RWPE1 (cell line): ENCODE data around the gene FAM174B.
A peak's percentile ranks its signal among the peaks of the same experiment; 100 is the strongest.

Experiments
- CTCF ChIA-PET: fragments of 350-600 bp; sonication (Branson Sonifier 250); formaldehyde crosslinking; extraction: SDS; loops from one replicate; lab custom pipeline; 2021; lab: Yijun Ruan, JAX
- POLR2A ChIA-PET: fragments of 400-600 bp; formaldehyde crosslinking; extraction: SDS; loops from one replicate; lab custom pipeline; 2020; ENCODE audit warnings: antibody characterized with exemption; ENCODE audit not compliant: low non-redundant PET; lab: Yijun Ruan, JAX
- DNase-seq: peaks from one replicate; pipeline ENCODE4 v3.0.0; 2012; ENCODE audit warnings: low spot score
- H3K27ac ChIP-seq: fragments of 450-650 bp; 2 replicates; pipeline ENCODE4 v1.5.1; 2017
- TF ChIP-seq, protein P1 (sequence below): fragments of 450-650 bp; conservative IDR thresholded peaks from 2 replicates; pipeline ENCODE4 v1.5.1; 2017; ENCODE audit warnings: low read depth, mild to moderate bottlenecking

The FAM174B gene

DNA sequence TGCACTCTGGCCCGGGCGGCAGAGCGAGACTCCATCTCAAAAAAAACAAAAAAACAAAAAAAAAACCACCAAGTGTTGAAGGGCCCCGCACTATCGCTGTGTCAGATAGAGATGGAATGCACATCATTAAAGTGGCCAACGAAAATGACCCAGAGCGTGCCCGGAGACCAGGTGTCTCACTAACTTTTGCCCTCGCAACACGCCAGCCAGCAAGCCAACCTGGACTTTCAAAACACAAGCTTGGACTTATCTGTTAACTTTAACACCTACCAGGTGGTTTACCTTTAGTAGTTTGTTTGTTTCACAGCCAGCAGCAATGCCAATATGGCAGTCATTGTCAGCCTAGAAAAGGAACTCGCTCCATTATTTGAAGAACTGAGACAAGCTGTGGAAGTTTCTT lies 28.6 kb downstream of the FAM174B start:
- no peak overlapping the region for H3K27ac ChIP-seq
- CTCF ChIA-PET: interaction anchor here (0.5 kb wide), 1 partner anchor 52 kb away, joined by 3 read pairs; no protein-coding TSS in a partner anchor
- DNase-seq: no peak
- POLR2A ChIA-PET: no interaction called here
- TF ChIP-seq, protein P1, sequence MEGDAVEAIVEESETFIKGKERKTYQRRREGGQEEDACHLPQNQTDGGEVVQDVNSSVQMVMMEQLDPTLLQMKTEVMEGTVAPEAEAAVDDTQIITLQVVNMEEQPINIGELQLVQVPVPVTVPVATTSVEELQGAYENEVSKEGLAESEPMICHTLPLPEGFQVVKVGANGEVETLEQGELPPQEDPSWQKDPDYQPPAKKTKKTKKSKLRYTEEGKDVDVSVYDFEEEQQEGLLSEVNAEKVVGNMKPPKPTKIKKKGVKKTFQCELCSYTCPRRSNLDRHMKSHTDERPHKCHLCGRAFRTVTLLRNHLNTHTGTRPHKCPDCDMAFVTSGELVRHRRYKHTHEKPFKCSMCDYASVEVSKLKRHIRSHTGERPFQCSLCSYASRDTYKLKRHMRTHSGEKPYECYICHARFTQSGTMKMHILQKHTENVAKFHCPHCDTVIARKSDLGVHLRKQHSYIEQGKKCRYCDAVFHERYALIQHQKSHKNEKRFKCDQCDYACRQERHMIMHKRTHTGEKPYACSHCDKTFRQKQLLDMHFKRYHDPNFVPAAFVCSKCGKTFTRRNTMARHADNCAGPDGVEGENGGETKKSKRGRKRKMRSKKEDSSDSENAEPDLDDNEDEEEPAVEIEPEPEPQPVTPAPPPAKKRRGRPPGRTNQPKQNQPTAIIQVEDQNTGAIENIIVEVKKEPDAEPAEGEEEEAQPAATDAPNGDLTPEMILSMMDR: no peak

DNA sequence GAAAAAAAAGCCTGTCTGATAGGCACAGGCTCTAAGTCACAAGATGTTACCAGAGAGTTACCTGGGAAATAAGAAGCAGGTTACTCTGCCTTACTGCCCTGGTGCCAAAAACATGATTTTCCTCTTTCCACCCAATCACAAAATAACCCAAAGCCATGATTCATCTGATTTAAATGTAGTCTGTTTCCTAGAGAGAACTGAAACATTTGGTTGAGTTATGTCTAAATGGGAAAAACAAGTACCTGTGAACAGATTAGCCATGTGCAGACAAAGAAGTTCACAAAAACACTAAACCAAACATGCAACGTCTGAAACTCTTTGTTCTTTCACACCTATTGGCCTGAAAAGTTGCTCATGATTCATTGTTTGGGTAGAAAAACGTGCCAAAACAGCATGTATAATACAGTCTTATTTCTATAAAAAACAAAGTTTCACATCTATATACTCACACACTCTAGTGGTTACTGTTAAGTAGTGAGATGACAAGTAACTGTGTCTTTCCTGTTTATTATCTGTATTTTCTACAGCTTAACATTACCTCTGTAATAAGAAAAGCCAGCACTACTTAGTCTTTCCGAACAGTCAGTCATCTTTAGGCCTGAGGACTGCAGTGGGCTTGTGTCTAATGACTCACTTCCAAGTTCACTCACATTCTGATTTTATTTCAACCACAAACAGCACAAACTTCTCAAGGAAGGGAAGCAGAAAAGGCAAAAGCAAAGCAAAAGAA lies 30.2 kb downstream of the FAM174B start:
- TF ChIP-seq, protein P1: no peak
- ChIA-PET CTCF (no interaction called here), POLR2A (no interaction called here)
- H3K27ac ChIP-seq: no peak overlapping the region
- DNase-seq: no peak

DNA sequence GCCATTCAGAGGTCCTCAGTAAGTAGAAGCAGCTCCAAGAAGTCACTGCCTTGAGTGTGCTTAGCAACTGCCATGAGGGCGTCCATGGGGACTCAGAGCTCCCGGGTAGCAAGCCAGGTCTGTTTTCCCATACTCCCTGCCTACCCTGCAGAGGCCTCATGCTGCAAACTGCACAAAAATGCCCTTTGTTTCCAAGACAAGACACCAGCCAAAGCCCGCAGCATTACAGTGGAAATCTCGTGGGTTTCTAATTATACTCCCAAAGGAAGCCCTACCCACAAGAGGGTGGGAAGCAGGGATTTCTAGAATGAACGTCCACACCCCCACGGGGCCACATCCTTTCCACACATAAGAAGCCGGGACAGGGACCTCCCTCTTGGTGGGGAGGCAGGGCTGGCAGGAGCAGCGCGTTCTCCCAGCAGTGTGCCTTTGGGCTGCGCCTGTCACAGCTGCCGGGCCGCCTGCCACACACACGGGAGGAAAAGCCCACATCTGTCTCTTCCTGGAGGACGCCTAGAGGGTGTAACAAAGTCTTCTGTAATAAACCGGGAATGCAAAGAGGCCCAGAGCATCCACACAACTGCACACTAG lies 31.1 kb downstream of the FAM174B start:
- CTCF ChIA-PET: no interaction called here
- POLR2A ChIA-PET: interaction anchor here (0.6 kb wide), 1 partner anchor 9 kb away, joined by 3 read pairs; no protein-coding TSS in a partner anchor
- no peak overlapping the region for H3K27ac ChIP-seq
- TF ChIP-seq, protein P1: no peak
- no peak for DNase-seq

DNA sequence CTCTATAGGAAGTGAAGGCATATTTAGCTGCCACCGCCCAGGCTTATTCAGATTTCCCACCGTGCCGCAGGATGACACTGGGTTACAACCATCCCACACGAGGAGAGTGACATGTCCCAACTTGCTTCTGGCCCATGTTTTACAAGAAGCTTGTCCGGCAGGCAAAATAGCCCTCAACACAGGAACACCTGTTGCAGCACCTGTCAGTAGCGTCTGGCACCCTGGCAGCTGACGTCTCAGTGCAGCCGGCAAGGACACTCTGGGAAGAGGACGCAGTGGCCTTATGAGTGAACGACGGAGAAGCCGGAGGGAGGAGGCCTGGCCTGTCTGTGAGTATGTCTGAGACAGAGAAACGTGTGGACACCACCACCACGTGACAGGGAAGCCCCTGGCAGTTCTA lies 32.1 kb downstream of the FAM174B start:
- no peak overlapping the region for H3K27ac ChIP-seq
- TF ChIP-seq, protein P1: no peak
- ChIA-PET CTCF (interaction anchor here (0.7 kb wide), 1 partner anchor 102 kb away, joined by 4 read pairs; no protein-coding TSS in a partner anchor), POLR2A (no interaction called here)
- DNase-seq: peak; percentile 27

DNA sequence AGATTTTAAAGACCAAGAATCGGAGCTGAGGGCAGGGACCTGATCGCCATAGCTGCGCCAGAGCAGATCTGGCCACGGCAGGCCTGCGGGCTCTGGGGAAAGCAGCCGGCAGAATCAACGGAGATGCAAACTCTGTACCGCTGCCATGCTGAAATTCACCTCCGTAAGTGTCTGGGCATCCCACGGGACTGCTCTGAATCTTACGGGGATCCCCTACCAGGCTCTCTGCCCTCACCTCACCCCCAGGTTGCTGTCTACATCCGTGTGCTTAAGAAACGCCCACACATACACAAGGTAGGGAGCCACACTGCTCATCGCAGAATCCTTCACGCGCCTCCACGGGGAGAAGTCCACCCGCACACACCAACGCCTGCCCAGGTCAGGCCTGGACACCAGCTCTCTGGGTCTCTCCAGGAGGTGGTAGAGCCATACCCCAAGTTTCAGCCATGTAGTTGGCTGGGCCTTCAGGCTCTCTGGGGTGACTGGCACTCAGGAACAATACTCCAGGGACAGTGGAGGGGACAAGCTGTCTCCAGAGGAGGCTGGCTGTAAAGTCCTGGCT lies 33.5 kb downstream of the FAM174B start:
- ChIA-PET POLR2A (no interaction called here), CTCF (no interaction called here)
- H3K27ac ChIP-seq: no peak overlapping the region
- no peak for DNase-seq
- TF ChIP-seq, protein P1: no peak

DNA sequence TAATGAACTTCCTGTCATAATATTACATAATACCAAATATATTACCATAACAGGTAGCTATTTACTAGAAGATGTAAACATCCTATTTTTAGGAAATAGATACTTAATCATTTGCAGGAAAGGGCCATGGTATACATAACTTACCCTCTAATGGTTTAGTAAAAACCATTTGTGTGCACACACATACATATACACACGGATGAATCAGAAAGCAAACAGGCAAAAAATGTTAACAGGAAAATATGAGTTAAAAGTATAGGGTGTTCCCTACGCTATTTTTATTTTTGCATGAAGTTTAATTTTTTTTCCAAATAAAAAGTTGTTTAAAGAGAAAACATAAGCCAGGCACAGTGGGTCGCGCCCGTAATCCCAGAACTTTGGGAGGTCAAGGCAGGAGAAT lies 34.6 kb downstream of the FAM174B start:
- no peak for DNase-seq
- ChIA-PET POLR2A (no interaction called here), CTCF (no interaction called here)
- TF ChIP-seq, protein P1: no peak
- no peak overlapping the region for H3K27ac ChIP-seq
